Measurements from ENCODE around the gene TMEM151A. TPM values are rescaled to one million over a fixed set of nuclear protein-coding genes. Genes with fewer than 3 reads are reported as not detected.
"Not testable (repeated sequence)": the region's sequence is repeated elsewhere in the genome, so short reads cannot be mapped to it uniquely, and the experiment has no call there.

TMEM151A gene
- total RNA-seq, 6 experiments from 2014 or later = 0.07 to 0.11 TPM; not detected in 4

- no peak for DNase-seq
- no peaks in the 10 kb centered on the region for H3K9me3 Mint-ChIP-seq
- no peak for TF ChIP-seq CTCF (IDR thresholded peaks at IDR 0.05)
- H3K36me3 Mint-ChIP-seq (ENCODE audit: low read depth) = no peaks in the 10 kb centered on the region
- no peak overlapping the region for H3K4me3 Mint-ChIP-seq
- H3K27ac Mint-ChIP-seq = no peak overlapping the region
- no peaks in the 10 kb centered on the region for H3K4me1 Mint-ChIP-seq (ENCODE audit: low read depth)
- peaks cover 14% of the 10 kb centered on the region for H3K27me3 Mint-ChIP-seq (ENCODE audit: insufficient read depth)
These were observed 5.9 kb downstream of the TMEM151A start for GRCh38 chr11:66297610-66298009.

GRCh38 chr11:66299186-66299585 is 7.5 kb downstream of the TMEM151A start:
- Mint-ChIP-seq H3K9me3 (no peaks in the 10 kb centered on the region), H3K4me3 (no peak overlapping the region), H3K27ac (no peak overlapping the region), H3K4me1 (ENCODE audit: low read depth) (no peaks in the 10 kb centered on the region), H3K27me3 (ENCODE audit: insufficient read depth) (peaks cover 13% of the 10 kb centered on the region), H3K36me3 (ENCODE audit: low read depth) (no peaks in the 10 kb centered on the region)
- no peak for TF ChIP-seq CTCF (IDR thresholded peaks at IDR 0.05)
- no peak for DNase-seq

GRCh38 chr11:66302656-66303055 is 11.0 kb downstream of the TMEM151A start:
- peaks cover 12% of the 10 kb centered on the region for H3K27me3 Mint-ChIP-seq (ENCODE audit: insufficient read depth)
- TF ChIP-seq CTCF (IDR thresholded peaks at IDR 0.05) = no peak
- no peak overlapping the region for H3K27ac Mint-ChIP-seq
- H3K9me3 Mint-ChIP-seq = no peaks in the 10 kb centered on the region
- no peaks in the 10 kb centered on the region for H3K36me3 Mint-ChIP-seq (ENCODE audit: low read depth)
- no peaks in the 10 kb centered on the region for H3K4me1 Mint-ChIP-seq (ENCODE audit: low read depth)
- H3K4me3 Mint-ChIP-seq = no peak overlapping the region
- DNase-seq = no peak

- H3K9me3 Mint-ChIP-seq = no peaks in the 10 kb centered on the region
These were observed 17.8 kb downstream of the TMEM151A start for GRCh38 chr11:66309475-66309874.

GRCh38 chr11:66310324-66310723 is 18.6 kb downstream of the TMEM151A start:
- Mint-ChIP-seq H3K27me3 (ENCODE audit: insufficient read depth) (peaks cover 5% of the 10 kb centered on the region), H3K9me3 (no peaks in the 10 kb centered on the region), H3K36me3 (ENCODE audit: low read depth) (peaks cover 14% of the 10 kb centered on the region), H3K4me3 (no peak overlapping the region), H3K27ac (no peak overlapping the region), H3K4me1 (ENCODE audit: low read depth) (peaks cover 25% of the 10 kb centered on the region)
- no peak for TF ChIP-seq CTCF (IDR thresholded peaks at IDR 0.05)
- no peak for DNase-seq

More at GRCh38 chr11:66309475-66309874, 17.8 kb downstream of the TMEM151A start:
- Mint-ChIP-seq H3K27me3 (ENCODE audit: insufficient read depth) (peaks cover 9% of the 10 kb centered on the region), H3K36me3 (ENCODE audit: low read depth) (peaks cover 8% of the 10 kb centered on the region; the same call in 1 of the 2 replicates), H3K4me3 (no peak overlapping the region), H3K27ac (no peak overlapping the region), H3K4me1 (ENCODE audit: low read depth) (peaks cover 18% of the 10 kb centered on the region)
- DNase-seq = no peak
- no peak for TF ChIP-seq CTCF (IDR thresholded peaks at IDR 0.05)

GRCh38 chr11:66310803-66311440 is 19.2 kb downstream of the TMEM151A start:
- not testable (repeated sequence) for H3K27me3 Mint-ChIP-seq (ENCODE audit: insufficient read depth); DNase-seq; H3K4me3 Mint-ChIP-seq; H3K27ac Mint-ChIP-seq; H3K9me3 Mint-ChIP-seq
- H3K36me3 Mint-ChIP-seq (ENCODE audit: low read depth) = peaks cover 20% of the 10 kb centered on the region
- H3K4me1 Mint-ChIP-seq (ENCODE audit: low read depth) = peaks cover 31% of the 10 kb centered on the region
